Measurements from ENCODE around the gene ZBTB7A.

The ZBTB7A gene

GRCh38 chr19:4034048-4035017, 32.4 kb downstream of the ZBTB7A start:
- DNase-seq, result no peak

- no peak for DNase-seq
Measured at GRCh38 chr19:4033028-4033956, 33.4 kb downstream of the ZBTB7A start.

- no peak for DNase-seq
Measured at GRCh38 chr19:4032436-4032835, 34.3 kb downstream of the ZBTB7A start.

GRCh38 chr19:4031420-4031819, 35.3 kb downstream of the ZBTB7A start:
- DNase-seq, result no peak

- no peak for DNase-seq
Measured at GRCh38 chr19:4030981-4031380, 35.7 kb downstream of the ZBTB7A start.

- DNase-seq, result no peak
Measured at GRCh38 chr19:4030552-4030951, 36.1 kb downstream of the ZBTB7A start.

- DNase-seq, result no peak
Measured at GRCh38 chr19:4029247-4029614, 37.5 kb downstream of the ZBTB7A start.

- DNase-seq, result no peak
Measured at GRCh38 chr19:4028334-4029246, 38.1 kb downstream of the ZBTB7A start.

GRCh38 chr19:4027146-4027545, 39.6 kb downstream of the ZBTB7A start:
- no peak for DNase-seq

- DNase-seq, result no peak
Measured at GRCh38 chr19:4025317-4025716, 41.4 kb downstream of the ZBTB7A start.

GRCh38 chr19:4023600-4024398, 42.9 kb downstream of the ZBTB7A start:
- no peak for DNase-seq

- no peak for DNase-seq
Measured at GRCh38 chr19:4019578-4019977, 47.1 kb downstream of the ZBTB7A start.

GRCh38 chr19:4018775-4019504, 47.8 kb downstream of the ZBTB7A start:
- DNase-seq, result no peak

- DNase-seq, result no peak
Measured at GRCh38 chr19:4018140-4018613, 48.5 kb downstream of the ZBTB7A start.

- no peak for DNase-seq
Measured at GRCh38 chr19:4016903-4017638, 49.6 kb downstream of the ZBTB7A start.

- DNase-seq, result no peak
Measured at GRCh38 chr19:4016486-4016885, 50.2 kb downstream of the ZBTB7A start.

- DNase-seq, result no peak
Measured at GRCh38 chr19:4015705-4016402, 50.8 kb downstream of the ZBTB7A start.

- DNase-seq, result no peak
Measured at GRCh38 chr19:4014541-4015491, 51.9 kb downstream of the ZBTB7A start.
